ENCODE data around the gene SMPX.

The SMPX gene

GRCh38 chrX:21656587-21657317 lies 101.2 kb downstream of the SMPX start:
- no peak for DNase-seq

All from fibroblast of skin of scalp (primary cell).